IPS-18c (cell line): ENCODE data around the gene COMTD1.
"Not testable (repeated sequence)": the region's sequence is repeated elsewhere in the genome, so short reads cannot be mapped to it uniquely, and the experiment has no call there.

ENCODE experiments used
- H3K4me3 ChIP-seq: 2 replicates; pipeline ENCODE4 v1.7.0; 2013; ENCODE audit warnings: low read depth, mild to moderate bottlenecking, low read length, moderate library complexity; ENCODE audit not compliant: insufficient read depth
- H3K9me3 ChIP-seq: one replicate; pipeline ENCODE4 v1.6.1; 2013; ENCODE audit warnings: mild to moderate bottlenecking, low read length, moderate library complexity; ENCODE audit not compliant: control insufficient read depth, insufficient read depth

The COMTD1 gene

GRCh38 chr10:75208181-75208580 lies 27.6 kb downstream of the COMTD1 start:
- no peak overlapping the region for H3K4me3 ChIP-seq
- H3K9me3 ChIP-seq, result no peaks in the 10 kb centered on the region

GRCh38 chr10:75207857-75208144 lies 28.0 kb downstream of the COMTD1 start:
- Histone ChIP-seq H3K4me3 (no peak overlapping the region), H3K9me3 (no peaks in the 10 kb centered on the region)

- Histone ChIP-seq H3K4me3 (no peak overlapping the region), H3K9me3 (no peaks in the 10 kb centered on the region)
Measured at GRCh38 chr10:75207079-75207856, 28.5 kb downstream of the COMTD1 start.

- H3K4me3 ChIP-seq, H3K9me3 ChIP-seq: not testable (repeated sequence)
Measured at GRCh38 chr10:75206638-75207037, 29.1 kb downstream of the COMTD1 start.

GRCh38 chr10:75205908-75206307 lies 29.8 kb downstream of the COMTD1 start:
- Histone ChIP-seq H3K4me3 (no peak overlapping the region), H3K9me3 (no peaks in the 10 kb centered on the region)

- no peak overlapping the region for H3K4me3 ChIP-seq
- H3K9me3 ChIP-seq, result no peaks in the 10 kb centered on the region
Measured at GRCh38 chr10:75203724-75204123, 32.0 kb downstream of the COMTD1 start.

GRCh38 chr10:75203046-75203620 lies 32.6 kb downstream of the COMTD1 start:
- not testable (repeated sequence) for H3K4me3 ChIP-seq

GRCh38 chr10:75202321-75203045 lies 33.3 kb downstream of the COMTD1 start:
- no peak overlapping the region for H3K4me3 ChIP-seq

More at GRCh38 chr10:75203046-75203620, 32.6 kb downstream of the COMTD1 start:
- not testable (repeated sequence) for H3K9me3 ChIP-seq

GRCh38 chr10:75201793-75202307 lies 33.9 kb downstream of the COMTD1 start:
- no peak overlapping the region for H3K4me3 ChIP-seq
- no peaks in the 10 kb centered on the region for H3K9me3 ChIP-seq

More at GRCh38 chr10:75202321-75203045, 33.3 kb downstream of the COMTD1 start:
- H3K9me3 ChIP-seq, result no peaks in the 10 kb centered on the region

GRCh38 chr10:75199949-75200348 lies 35.8 kb downstream of the COMTD1 start:
- not testable (repeated sequence) for H3K4me3 ChIP-seq, H3K9me3 ChIP-seq

- no peak overlapping the region for H3K4me3 ChIP-seq
- peaks cover 2% of the 10 kb centered on the region for H3K9me3 ChIP-seq
Measured at GRCh38 chr10:75197906-75198305, 37.9 kb downstream of the COMTD1 start.

- peaks cover 2% of the 10 kb centered on the region for H3K9me3 ChIP-seq
- no peak overlapping the region for H3K4me3 ChIP-seq
Measured at GRCh38 chr10:75197066-75197465, 38.7 kb downstream of the COMTD1 start.

GRCh38 chr10:75195035-75195763 lies 40.6 kb downstream of the COMTD1 start:
- peaks cover 2% of the 10 kb centered on the region for H3K9me3 ChIP-seq
- H3K4me3 ChIP-seq, result no peak overlapping the region

GRCh38 chr10:75194625-75195024 lies 41.1 kb downstream of the COMTD1 start:
- not testable (repeated sequence) for H3K4me3 ChIP-seq, H3K9me3 ChIP-seq

GRCh38 chr10:75191821-75192568 lies 43.8 kb downstream of the COMTD1 start:
- peaks cover 2% of the 10 kb centered on the region for H3K9me3 ChIP-seq
- no peak overlapping the region for H3K4me3 ChIP-seq

GRCh38 chr10:75189266-75190096 lies 46.3 kb downstream of the COMTD1 start:
- H3K4me3 ChIP-seq, result no peak overlapping the region

More at GRCh38 chr10:75189266-75190096, 46.3 kb downstream of the COMTD1 start:
- H3K9me3 ChIP-seq, result peaks cover 2% of the 10 kb centered on the region
